Measurements from ENCODE around the gene PIP5K1B.

GRCh38 chr9:68967800-68968199 lies 262.8 kb downstream of the PIP5K1B start:
- TF ChIP-seq, protein P1, sequence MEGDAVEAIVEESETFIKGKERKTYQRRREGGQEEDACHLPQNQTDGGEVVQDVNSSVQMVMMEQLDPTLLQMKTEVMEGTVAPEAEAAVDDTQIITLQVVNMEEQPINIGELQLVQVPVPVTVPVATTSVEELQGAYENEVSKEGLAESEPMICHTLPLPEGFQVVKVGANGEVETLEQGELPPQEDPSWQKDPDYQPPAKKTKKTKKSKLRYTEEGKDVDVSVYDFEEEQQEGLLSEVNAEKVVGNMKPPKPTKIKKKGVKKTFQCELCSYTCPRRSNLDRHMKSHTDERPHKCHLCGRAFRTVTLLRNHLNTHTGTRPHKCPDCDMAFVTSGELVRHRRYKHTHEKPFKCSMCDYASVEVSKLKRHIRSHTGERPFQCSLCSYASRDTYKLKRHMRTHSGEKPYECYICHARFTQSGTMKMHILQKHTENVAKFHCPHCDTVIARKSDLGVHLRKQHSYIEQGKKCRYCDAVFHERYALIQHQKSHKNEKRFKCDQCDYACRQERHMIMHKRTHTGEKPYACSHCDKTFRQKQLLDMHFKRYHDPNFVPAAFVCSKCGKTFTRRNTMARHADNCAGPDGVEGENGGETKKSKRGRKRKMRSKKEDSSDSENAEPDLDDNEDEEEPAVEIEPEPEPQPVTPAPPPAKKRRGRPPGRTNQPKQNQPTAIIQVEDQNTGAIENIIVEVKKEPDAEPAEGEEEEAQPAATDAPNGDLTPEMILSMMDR (IDR thresholded peaks at IDR 0.05): no peak
- TF ChIP-seq POLR2A (IDR thresholded peaks at IDR 0.05): no peak
